ENCODE data around the gene UBE2E1.
"Not testable (repeated sequence)": the region's sequence is repeated elsewhere in the genome, so short reads cannot be mapped to it uniquely, and the experiment has no call there.

Gene UBE2E1

DNA sequence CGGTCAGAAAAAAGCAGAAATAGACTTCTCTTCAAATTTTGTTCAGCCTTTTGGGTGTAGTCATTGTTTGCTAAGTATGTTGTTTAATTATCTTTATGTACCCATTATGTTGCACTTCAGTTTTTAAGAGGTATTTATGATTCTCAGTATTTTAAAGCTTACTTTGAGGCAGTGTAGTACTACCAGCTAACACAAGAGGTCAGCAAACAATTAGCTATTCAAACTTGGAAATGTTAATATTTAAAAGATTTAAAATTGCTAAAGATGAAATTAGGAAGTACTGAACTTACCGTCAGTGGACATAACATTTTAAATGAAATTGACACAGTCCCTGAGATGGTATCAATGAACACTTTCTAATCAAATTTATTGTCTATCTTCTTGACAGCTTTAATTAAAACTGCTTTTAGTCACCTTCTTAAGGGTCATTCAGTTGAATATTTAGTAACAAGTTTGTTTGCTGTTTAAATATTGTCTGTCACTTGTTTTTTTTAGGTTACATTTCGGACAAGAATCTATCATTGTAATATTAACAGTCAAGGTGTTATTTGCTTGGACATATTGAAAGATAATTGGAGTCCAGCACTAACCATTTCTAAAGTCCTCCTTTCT is 83.0 kb downstream of the UBE2E1 start:
- no peak overlapping the region for H3K27ac ChIP-seq (ENCODE audit: low read depth in 2 of 2, low read length in 2 of 2)
- H3K4me3 ChIP-seq (ENCODE audit: low read length in 2 of 2), result no peak overlapping the region
- no peaks in the 10 kb centered on the region for H3K27me3 ChIP-seq (ENCODE audit: control insufficient read depth in 2 of 2, insufficient read depth in 2 of 2, low read length in 2 of 2)
- no peaks in the 10 kb centered on the region for H3K9me3 ChIP-seq (ENCODE audit: control insufficient read depth in 2 of 2, low read length in 2 of 2)
- peaks cover 20 to 28% of the 10 kb centered on the region in 2 donors for H3K36me3 ChIP-seq (ENCODE audit: control insufficient read depth in 2 of 2, insufficient read depth in 2 of 2, low read length in 2 of 2)
- H3K4me1 ChIP-seq (ENCODE audit: control insufficient read depth in 2 of 2, insufficient read depth in 2 of 2, low read length in 2 of 2), result no peaks in the 10 kb centered on the region
- H3K9ac ChIP-seq (ENCODE audit: low read depth in 1 of 2, low read length in 2 of 2), result no peak overlapping the region

DNA sequence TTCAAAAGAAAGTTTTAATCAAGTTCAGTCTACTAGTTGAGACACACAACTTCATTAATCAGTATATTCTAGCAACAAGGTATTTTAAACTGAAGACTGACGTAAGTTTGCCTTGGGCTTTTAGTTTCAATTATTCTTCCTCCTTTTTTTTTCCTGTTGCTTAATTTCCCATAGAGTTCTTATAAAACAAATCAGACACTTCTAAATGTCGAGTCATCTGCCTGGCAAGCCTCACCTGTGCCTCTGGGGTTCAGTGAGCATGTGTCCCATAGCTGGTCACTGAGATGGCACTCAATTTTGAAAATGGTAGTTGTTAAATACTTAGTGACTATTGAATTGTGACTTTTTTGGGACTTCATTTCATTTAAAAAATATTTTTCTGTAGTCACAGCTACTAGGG is 83.6 kb downstream of the UBE2E1 start:
- H3K4me1 ChIP-seq (ENCODE audit: control insufficient read depth in 2 of 2, insufficient read depth in 2 of 2, low read length in 2 of 2), result peaks cover 0 to 3% of the 10 kb centered on the region in 2 donors
- H3K27me3 ChIP-seq (ENCODE audit: control insufficient read depth in 2 of 2, insufficient read depth in 2 of 2, low read length in 2 of 2), result no peaks in the 10 kb centered on the region
- H3K36me3 ChIP-seq (ENCODE audit: control insufficient read depth in 2 of 2, insufficient read depth in 2 of 2, low read length in 2 of 2), result peaks cover 20 to 28% of the 10 kb centered on the region in 2 donors

DNA sequence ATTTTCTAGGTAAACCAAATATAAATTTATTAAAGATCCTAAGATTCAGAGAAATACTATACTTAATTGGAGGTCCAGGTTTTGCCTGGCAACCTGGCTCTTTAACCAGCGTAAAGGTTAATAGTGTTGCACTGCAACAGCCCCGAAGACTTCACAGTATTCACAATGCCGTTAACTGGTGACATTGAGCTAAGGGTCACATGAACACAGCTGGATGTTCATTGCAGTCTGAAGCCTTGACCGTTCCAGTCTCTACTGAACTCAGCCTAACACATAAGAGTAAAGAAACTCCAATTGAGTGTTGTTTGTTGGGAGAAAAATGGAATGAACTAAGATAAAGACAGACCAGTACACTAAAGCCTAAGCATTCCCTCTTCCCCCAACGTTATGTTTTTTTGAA is 84.2 kb downstream of the UBE2E1 start:
- no peaks in the 10 kb centered on the region for H3K9me3 ChIP-seq (ENCODE audit: control insufficient read depth in 2 of 2, low read length in 2 of 2)
- peaks cover 20 to 28% of the 10 kb centered on the region in 2 donors for H3K36me3 ChIP-seq (ENCODE audit: control insufficient read depth in 2 of 2, insufficient read depth in 2 of 2, low read length in 2 of 2)
- no peak overlapping the region for H3K27ac ChIP-seq (ENCODE audit: low read depth in 2 of 2, low read length in 2 of 2)
- H3K9ac ChIP-seq (ENCODE audit: low read depth in 1 of 2, low read length in 2 of 2), result no peak overlapping the region
- peaks cover 0 to 3% of the 10 kb centered on the region in 2 donors for H3K4me1 ChIP-seq (ENCODE audit: control insufficient read depth in 2 of 2, insufficient read depth in 2 of 2, low read length in 2 of 2)
- H3K27me3 ChIP-seq (ENCODE audit: control insufficient read depth in 2 of 2, insufficient read depth in 2 of 2, low read length in 2 of 2), result no peaks in the 10 kb centered on the region
- H3K4me3 ChIP-seq (ENCODE audit: low read length in 2 of 2), result no peak overlapping the region

More for the DNA sequence above, 83.6 kb downstream of the UBE2E1 start:
- Histone ChIP-seq H3K27ac (ENCODE audit: low read depth in 2 of 2, low read length in 2 of 2) (no peak overlapping the region), H3K9me3 (ENCODE audit: control insufficient read depth in 2 of 2, low read length in 2 of 2) (no peaks in the 10 kb centered on the region), H3K4me3 (ENCODE audit: low read length in 2 of 2) (no peak overlapping the region), H3K9ac (ENCODE audit: low read depth in 1 of 2, low read length in 2 of 2) (no peak overlapping the region)

DNA sequence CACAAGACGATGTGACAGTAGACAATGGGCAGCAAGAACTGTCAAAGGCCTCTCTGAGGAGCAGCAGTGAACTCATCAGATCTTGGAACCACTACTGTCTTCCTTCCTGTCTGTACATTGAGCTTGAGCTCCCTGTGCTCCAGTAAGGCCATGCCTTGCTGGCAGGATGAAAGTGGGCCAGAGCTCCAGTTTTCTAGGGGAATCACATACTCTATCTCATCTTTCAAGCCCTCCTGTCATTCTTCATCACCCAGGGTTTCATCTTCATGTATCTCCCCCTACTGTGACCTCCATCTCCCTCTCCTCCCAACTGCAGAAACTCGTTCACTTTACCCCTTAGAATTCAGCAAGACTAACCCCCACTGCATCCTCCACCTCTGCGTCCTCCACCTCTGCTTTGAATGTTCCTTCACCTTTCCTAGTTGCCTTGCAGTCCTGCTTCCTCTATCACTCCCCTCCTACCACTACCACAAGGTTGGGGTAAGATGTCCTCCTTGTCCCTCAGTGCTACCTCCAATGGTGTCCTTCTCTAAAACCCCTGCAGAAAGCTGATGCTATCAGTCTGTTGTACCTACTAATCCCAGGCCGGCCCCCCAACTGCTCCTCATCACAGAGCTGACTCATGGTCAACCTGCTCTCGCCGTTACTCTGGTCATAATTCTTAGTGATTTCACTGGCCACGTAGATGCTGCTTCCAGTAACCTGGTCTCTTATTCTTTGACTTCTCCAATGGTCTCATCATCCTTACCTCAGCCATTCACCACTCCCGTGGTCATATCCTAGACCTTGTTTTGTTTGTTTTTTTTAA is 88.7 kb downstream of the UBE2E1 start:
- Histone ChIP-seq H3K4me3 (ENCODE audit: low read length in 2 of 2) (no peak overlapping the region), H3K9ac (ENCODE audit: low read depth in 1 of 2, low read length in 2 of 2) (no peak overlapping the region), H3K9me3 (ENCODE audit: control insufficient read depth in 2 of 2, low read length in 2 of 2) (no peaks in the 10 kb centered on the region), H3K36me3 (ENCODE audit: control insufficient read depth in 2 of 2, insufficient read depth in 2 of 2, low read length in 2 of 2) (peaks cover 25 to 29% of the 10 kb centered on the region in 2 donors), H3K27me3 (ENCODE audit: control insufficient read depth in 2 of 2, insufficient read depth in 2 of 2, low read length in 2 of 2) (no peaks in the 10 kb centered on the region), H3K27ac (ENCODE audit: low read depth in 2 of 2, low read length in 2 of 2) (no peak overlapping the region), H3K4me1 (ENCODE audit: control insufficient read depth in 2 of 2, insufficient read depth in 2 of 2, low read length in 2 of 2) (peaks cover 0 to 3% of the 10 kb centered on the region in 2 donors)

DNA sequence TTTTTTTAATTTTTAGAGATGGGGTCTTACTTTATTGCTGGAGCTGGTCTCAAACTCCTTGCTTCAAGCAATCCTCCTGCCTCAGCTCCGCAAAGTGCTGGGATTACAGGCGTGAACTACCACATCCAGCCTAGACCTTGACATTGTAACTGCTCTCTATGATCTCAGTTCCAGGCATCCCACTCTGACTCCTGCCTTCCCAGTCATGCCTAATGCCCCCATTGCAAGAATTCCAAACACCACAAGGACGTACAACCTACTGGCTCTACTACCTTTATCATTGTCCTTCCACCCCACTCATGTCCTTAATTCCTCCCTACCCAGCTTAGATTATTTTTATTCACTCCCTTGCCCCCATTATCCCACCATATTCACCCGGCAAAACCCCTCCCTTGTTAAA is 89.4 kb downstream of the UBE2E1 start:
- H3K9ac ChIP-seq (ENCODE audit: low read depth in 1 of 2, low read length in 2 of 2), result no peak overlapping the region
- no peak overlapping the region for H3K4me3 ChIP-seq (ENCODE audit: low read length in 2 of 2)
- H3K9me3 ChIP-seq (ENCODE audit: control insufficient read depth in 2 of 2, low read length in 2 of 2), result no peaks in the 10 kb centered on the region
- no peak overlapping the region for H3K27ac ChIP-seq (ENCODE audit: low read depth in 2 of 2, low read length in 2 of 2)
- H3K36me3 ChIP-seq (ENCODE audit: control insufficient read depth in 2 of 2, insufficient read depth in 2 of 2, low read length in 2 of 2), result peaks cover 23 to 27% of the 10 kb centered on the region in 2 donors
- H3K27me3 ChIP-seq (ENCODE audit: control insufficient read depth in 2 of 2, insufficient read depth in 2 of 2, low read length in 2 of 2), result no peaks in the 10 kb centered on the region
- H3K4me1 ChIP-seq (ENCODE audit: control insufficient read depth in 2 of 2, insufficient read depth in 2 of 2, low read length in 2 of 2), result peaks cover 0 to 3% of the 10 kb centered on the region in 2 donors

DNA sequence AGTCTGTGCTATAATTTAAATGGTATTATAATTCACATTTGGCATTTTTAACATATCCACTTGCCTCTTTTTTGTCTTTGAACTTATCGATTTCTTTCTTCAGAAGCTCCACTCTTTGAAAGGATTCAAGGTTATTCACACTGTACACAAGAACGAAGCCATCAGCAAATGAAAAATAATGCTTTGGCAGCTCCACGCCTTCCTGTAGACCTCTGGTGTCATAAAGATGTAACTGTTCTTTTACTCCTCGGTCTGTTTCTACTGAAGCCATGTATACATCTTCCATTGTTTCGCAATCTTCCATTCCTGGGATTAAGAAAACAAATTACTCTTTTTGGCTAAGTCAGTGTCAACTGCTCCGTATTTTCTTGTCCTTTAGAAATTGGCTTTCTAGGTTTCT is 95.0 kb downstream of the UBE2E1 start:
- Histone ChIP-seq H3K27ac (ENCODE audit: low read depth in 2 of 2, low read length in 2 of 2) (no peak overlapping the region), H3K4me3 (ENCODE audit: low read length in 2 of 2) (no peak overlapping the region), H3K4me1 (ENCODE audit: control insufficient read depth in 2 of 2, insufficient read depth in 2 of 2, low read length in 2 of 2) (no peaks in the 10 kb centered on the region), H3K9me3 (ENCODE audit: control insufficient read depth in 2 of 2, low read length in 2 of 2) (no peaks in the 10 kb centered on the region), H3K9ac (ENCODE audit: low read depth in 1 of 2, low read length in 2 of 2) (no peak overlapping the region), H3K27me3 (ENCODE audit: control insufficient read depth in 2 of 2, insufficient read depth in 2 of 2, low read length in 2 of 2) (no peaks in the 10 kb centered on the region), H3K36me3 (ENCODE audit: control insufficient read depth in 2 of 2, insufficient read depth in 2 of 2, low read length in 2 of 2) (peaks cover 3 to 9% of the 10 kb centered on the region in 2 donors)

DNA sequence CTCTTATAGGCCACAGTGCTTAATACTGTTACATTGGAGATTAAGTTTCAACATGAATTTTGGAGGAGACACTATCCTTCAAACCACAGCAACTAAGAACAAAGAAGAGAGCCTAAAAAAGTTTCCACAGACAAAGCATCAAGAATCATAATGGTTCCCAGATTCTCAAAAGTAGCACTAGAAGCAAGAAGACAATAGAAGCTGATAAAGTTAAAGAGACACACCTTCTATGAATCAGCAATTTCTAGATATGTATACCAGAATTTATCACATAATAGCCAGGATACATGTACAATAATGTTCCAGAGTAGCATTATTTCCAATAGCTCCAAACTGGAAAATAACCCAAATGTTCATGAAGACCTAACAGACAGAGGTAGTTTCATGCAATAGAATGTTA is 98.8 kb downstream of the UBE2E1 start:
- Histone ChIP-seq H3K4me3 (ENCODE audit: low read length in 2 of 2) (no peak overlapping the region), H3K4me1 (ENCODE audit: control insufficient read depth in 2 of 2, insufficient read depth in 2 of 2, low read length in 2 of 2) (no peaks in the 10 kb centered on the region), H3K27me3 (ENCODE audit: control insufficient read depth in 2 of 2, insufficient read depth in 2 of 2, low read length in 2 of 2) (no peaks in the 10 kb centered on the region), H3K9me3 (ENCODE audit: control insufficient read depth in 2 of 2, low read length in 2 of 2) (no peaks in the 10 kb centered on the region), H3K36me3 (ENCODE audit: control insufficient read depth in 2 of 2, insufficient read depth in 2 of 2, low read length in 2 of 2) (peaks cover 1 to 7% of the 10 kb centered on the region in 2 donors), H3K27ac (ENCODE audit: low read depth in 2 of 2, low read length in 2 of 2) (no peak overlapping the region), H3K9ac (ENCODE audit: low read depth in 1 of 2, low read length in 2 of 2) (no peak overlapping the region)

DNA sequence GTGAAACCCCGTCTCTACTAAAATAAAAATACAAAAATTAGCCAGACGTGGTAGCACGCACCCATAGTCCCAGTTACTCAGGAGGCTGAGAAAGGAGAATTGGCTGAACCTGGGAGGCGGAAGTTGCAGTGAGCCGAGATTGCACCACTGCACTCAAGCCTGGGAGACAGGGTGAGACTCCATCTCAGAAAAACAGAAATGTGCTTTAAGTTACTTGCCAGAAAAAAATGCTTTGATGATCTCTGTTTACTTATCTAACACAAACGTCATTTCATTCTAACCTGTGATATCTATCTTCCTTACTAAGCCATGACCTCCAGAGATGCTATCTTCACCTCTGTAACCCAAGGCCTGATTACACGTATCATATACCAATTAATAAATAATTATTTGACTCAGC is 103.6 kb downstream of the UBE2E1 start:
- Histone ChIP-seq H3K4me3 (ENCODE audit: low read length in 2 of 2) (no peak overlapping the region), H3K9ac (ENCODE audit: low read depth in 1 of 2, low read length in 2 of 2) (no peak overlapping the region), H3K36me3 (ENCODE audit: control insufficient read depth in 2 of 2, insufficient read depth in 2 of 2, low read length in 2 of 2) (peaks cover 0 to 3% of the 10 kb centered on the region in 2 donors), H3K27ac (ENCODE audit: low read depth in 2 of 2, low read length in 2 of 2) (no peak overlapping the region), H3K4me1 (ENCODE audit: control insufficient read depth in 2 of 2, insufficient read depth in 2 of 2, low read length in 2 of 2) (no peaks in the 10 kb centered on the region), H3K27me3 (ENCODE audit: control insufficient read depth in 2 of 2, insufficient read depth in 2 of 2, low read length in 2 of 2) (no peaks in the 10 kb centered on the region), H3K9me3 (ENCODE audit: control insufficient read depth in 2 of 2, low read length in 2 of 2) (no peaks in the 10 kb centered on the region)

DNA sequence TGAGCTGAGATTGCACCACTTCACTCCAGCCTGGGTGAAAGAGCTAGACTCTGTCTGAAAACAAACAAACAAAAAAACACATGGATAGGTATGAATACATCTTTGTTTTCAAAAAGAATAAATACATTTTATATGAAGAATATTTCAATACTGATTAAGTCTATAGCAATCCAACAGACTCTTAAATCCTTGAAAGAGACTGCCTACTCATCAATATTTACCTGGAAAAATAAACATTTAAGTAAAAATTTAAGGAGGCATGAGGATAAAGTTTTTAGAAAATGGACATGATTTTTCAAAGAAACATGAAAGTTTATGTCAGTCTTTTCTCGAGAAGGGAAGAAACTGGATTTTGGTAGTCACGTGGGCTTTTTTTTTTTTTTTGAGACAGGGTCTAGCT is 105.6 kb downstream of the UBE2E1 start:
- Histone ChIP-seq H3K9me3 (ENCODE audit: control insufficient read depth in 2 of 2, low read length in 2 of 2) (no peaks in the 10 kb centered on the region), H3K27ac (ENCODE audit: low read depth in 2 of 2, low read length in 2 of 2) (no peak overlapping the region), H3K27me3 (ENCODE audit: control insufficient read depth in 2 of 2, insufficient read depth in 2 of 2, low read length in 2 of 2) (no peaks in the 10 kb centered on the region), H3K4me3 (ENCODE audit: low read length in 2 of 2) (no peak overlapping the region), H3K4me1 (ENCODE audit: control insufficient read depth in 2 of 2, insufficient read depth in 2 of 2, low read length in 2 of 2) (peaks cover 6 to 8% of the 10 kb centered on the region in 2 donors), H3K36me3 (ENCODE audit: control insufficient read depth in 2 of 2, insufficient read depth in 2 of 2, low read length in 2 of 2) (peaks cover 0 to 3% of the 10 kb centered on the region in 2 donors), H3K9ac (ENCODE audit: low read depth in 1 of 2, low read length in 2 of 2) (no peak overlapping the region)

DNA sequence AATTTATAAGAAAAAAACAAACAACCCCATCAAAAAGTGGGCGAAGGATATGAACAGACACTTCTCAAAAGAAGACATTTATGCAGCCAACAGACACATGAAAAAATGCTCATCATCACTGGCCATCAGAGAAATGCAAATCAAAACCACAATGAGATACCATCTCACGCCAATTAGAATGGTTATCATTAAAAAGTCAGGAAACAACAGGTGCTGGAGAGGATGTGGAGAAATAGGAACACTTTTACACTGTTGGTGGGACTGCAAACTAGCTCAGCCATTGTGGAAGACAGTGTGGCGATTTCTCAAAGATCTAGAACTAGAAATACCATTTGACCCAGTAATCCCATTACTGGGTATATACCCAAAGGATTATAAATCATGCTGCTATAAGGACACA is 106.6 kb downstream of the UBE2E1 start:
- not testable (repeated sequence) for H3K27me3 ChIP-seq (ENCODE audit: control insufficient read depth in 2 of 2, insufficient read depth in 2 of 2, low read length in 2 of 2); H3K4me1 ChIP-seq (ENCODE audit: control insufficient read depth in 2 of 2, insufficient read depth in 2 of 2, low read length in 2 of 2); H3K4me3 ChIP-seq (ENCODE audit: low read length in 2 of 2); H3K9me3 ChIP-seq (ENCODE audit: control insufficient read depth in 2 of 2, low read length in 2 of 2); H3K36me3 ChIP-seq (ENCODE audit: control insufficient read depth in 2 of 2, insufficient read depth in 2 of 2, low read length in 2 of 2); H3K27ac ChIP-seq (ENCODE audit: low read depth in 2 of 2, low read length in 2 of 2); H3K9ac ChIP-seq (ENCODE audit: low read depth in 1 of 2, low read length in 2 of 2)
